Measurements from ENCODE around the gene USP22.

- TF ChIP-seq, protein P1, sequence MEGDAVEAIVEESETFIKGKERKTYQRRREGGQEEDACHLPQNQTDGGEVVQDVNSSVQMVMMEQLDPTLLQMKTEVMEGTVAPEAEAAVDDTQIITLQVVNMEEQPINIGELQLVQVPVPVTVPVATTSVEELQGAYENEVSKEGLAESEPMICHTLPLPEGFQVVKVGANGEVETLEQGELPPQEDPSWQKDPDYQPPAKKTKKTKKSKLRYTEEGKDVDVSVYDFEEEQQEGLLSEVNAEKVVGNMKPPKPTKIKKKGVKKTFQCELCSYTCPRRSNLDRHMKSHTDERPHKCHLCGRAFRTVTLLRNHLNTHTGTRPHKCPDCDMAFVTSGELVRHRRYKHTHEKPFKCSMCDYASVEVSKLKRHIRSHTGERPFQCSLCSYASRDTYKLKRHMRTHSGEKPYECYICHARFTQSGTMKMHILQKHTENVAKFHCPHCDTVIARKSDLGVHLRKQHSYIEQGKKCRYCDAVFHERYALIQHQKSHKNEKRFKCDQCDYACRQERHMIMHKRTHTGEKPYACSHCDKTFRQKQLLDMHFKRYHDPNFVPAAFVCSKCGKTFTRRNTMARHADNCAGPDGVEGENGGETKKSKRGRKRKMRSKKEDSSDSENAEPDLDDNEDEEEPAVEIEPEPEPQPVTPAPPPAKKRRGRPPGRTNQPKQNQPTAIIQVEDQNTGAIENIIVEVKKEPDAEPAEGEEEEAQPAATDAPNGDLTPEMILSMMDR (IDR thresholded peaks at IDR 0.05): no peak
- no peak for TF ChIP-seq POLR2A (IDR thresholded peaks at IDR 0.05)
Measured at GRCh38 chr17:21018894-21019293, 23.9 kb downstream of the USP22 start.

All from thyroid gland (tissue), 4 donors.